Kidney (tissue), 14 donors: ENCODE data around the gene FUT1. TPM values are rescaled to one million over a fixed set of nuclear protein-coding genes. Genes with fewer than 3 reads are reported as not detected.
A peak's percentile ranks its signal among the peaks of the same experiment; 100 is the strongest.

Source experiments
- DNase-seq, 5 donors: peaks; one replicate each; pipeline ENCODE4 v3.0.0-alpha.2; 2013 to 2020
- FAIRE-seq: peaks from 2 replicates; lab custom pipeline; 2012; peaks lifted over from hg19 to GRCh38; lab: Jason Lieb, UNC
- H3K27ac ChIP-seq, 2 donors: one replicate each; pipeline ENCODE4 v1.7.0; 2013; ENCODE audit warnings: low read depth in 2 of 2, low read length in 2 of 2, inconsistent platforms in 1 of 2
- H3K27me3 ChIP-seq: one replicate; pipeline ENCODE4 v1.7.1; 2013; ENCODE audit warnings: low read length, inconsistent platforms; ENCODE audit not compliant: control insufficient read depth, insufficient read depth
- H3K36me3 ChIP-seq, 3 donors: one replicate each; pipeline versions ENCODE4 v1.7.0 to v1.7.1; 2013; ENCODE audit warnings: low read length in 3 of 3, control low read depth in 1 of 3, inconsistent platforms in 1 of 3; ENCODE audit not compliant: insufficient read depth in 3 of 3, control insufficient read depth in 2 of 3
- H3K4me1 ChIP-seq, 3 donors: one replicate each; pipeline versions ENCODE4 v1.7.0 to v1.7.1; 2013; ENCODE audit warnings: low read length in 3 of 3, inconsistent platforms in 1 of 3, low read depth in 1 of 3; ENCODE audit not compliant: control insufficient read depth in 2 of 3, insufficient read depth in 2 of 3
- H3K4me3 ChIP-seq, 3 donors: one replicate each; pipeline versions ENCODE4 v1.7.0 to v1.8.1; 2013; ENCODE audit warnings: low read length in 3 of 3, control low read depth in 1 of 3, inconsistent platforms in 1 of 3
- H3K9ac ChIP-seq, 3 donors: one replicate each; pipeline versions ENCODE4 v1.7.0 to v1.7.1; 2013; ENCODE audit warnings: low read length in 3 of 3, control low read depth in 1 of 3, inconsistent platforms in 1 of 3
- H3K9me3 ChIP-seq, 3 donors: one replicate each; pipeline versions ENCODE4 v1.7.0 to v1.7.1; 2013; ENCODE audit warnings: low read length in 3 of 3, control low read depth in 1 of 3, inconsistent platforms in 1 of 3; ENCODE audit not compliant: control insufficient read depth in 2 of 3, insufficient read depth in 1 of 3
- CTCF ChIP-seq: IDR thresholded peaks from 3 replicates; pipeline ENCODE4 v1.5.1; 2012; ENCODE audit warnings: mild to moderate bottlenecking, moderate library complexity, borderline replicate concordance; ENCODE audit not compliant: insufficient read depth; ENCODE audit errors: extremely low read depth
- intact Hi-C: fragments of 100-400 bp; cut with DNase I; formaldehyde crosslinking; loops from one replicate; pipeline ENCODE4 v1.11.1; 2022
- polyA plus RNA-seq: library from polyadenylated mRNA; stranded (reverse); fragments of 350-450 nt; fragmentation: Illumina TruSeq; extraction: RNeasy Lipid Tissue Mini Kit (QIAGEN cat#74804); gene quantifications from one replicate; pipeline ENCODE4 v1.2.3, GENCODE V29; 2014; ENCODE audit warnings: low read depth, low replicate concordance; ENCODE audit not compliant: insufficient read depth
- total RNA-seq: library from RNA; stranded (reverse); fragmentation: NEBNext Ultra II Directional; extraction: Animal tissue kit (Norgen Biotek cat#: 25700); gene quantifications from one replicate; pipeline ENCODE4 v1.2.1, GENCODE V29; 2021
- donor health status: control.
- donor health status: control.
- donor health status: control.
- donor health status: control.
- donor health status: control.
- donor health status: DM: yes; HTN: yes; CAD: no.
- donor health status: Normal renal cell carcinoma (clear cell type).

Gene FUT1
- total and polyA plus RNA-seq, 2 donors from 2014 or later, result 2.3 to 4.3 TPM

GRCh38 chr19:48760504-48761205, 8.2 kb upstream of the FUT1 start:
- Histone ChIP-seq H3K9me3 (no peaks in the 10 kb centered on the region), H3K9ac (no peak overlapping the region), H3K27me3 (no peaks in the 10 kb centered on the region), H3K36me3 (no peaks in the 10 kb centered on the region), H3K4me3 (no peak overlapping the region), H3K27ac (peak overlapping the region in 1 of 2 donors; percentile 60), H3K4me1 (no peaks in the 10 kb centered on the region)
- DNase-seq, result peak in 1 of 5 donors; percentile 30
- intact Hi-C loops, result no loop called here
- TF ChIP-seq CTCF, result no peak
- no peak for FAIRE-seq

- intact Hi-C loops, result no loop called here
- no peaks in the 10 kb centered on the region for H3K9me3 ChIP-seq
- H3K36me3 ChIP-seq, result no peaks in the 10 kb centered on the region
- no peak overlapping the region for H3K27ac ChIP-seq
- no peaks in the 10 kb centered on the region for H3K27me3 ChIP-seq
- no peak overlapping the region for H3K4me3 ChIP-seq
- peaks cover 0 to 3% (median 0%) of the 10 kb centered on the region in 3 donors for H3K4me1 ChIP-seq
- no peak for TF ChIP-seq CTCF
- no peak for FAIRE-seq
- DNase-seq, result peak in 2 of 5 donors; percentile 40 to 56
- no peak overlapping the region for H3K9ac ChIP-seq
Observed at GRCh38 chr19:48757741-48758144, 5.3 kb upstream of the FUT1 start.

GRCh38 chr19:48757089-48757675, 4.7 kb upstream of the FUT1 start:
- FAIRE-seq, result no peak
- TF ChIP-seq CTCF, result no peak
- Histone ChIP-seq H3K36me3 (no peaks in the 10 kb centered on the region), H3K27ac (no peak overlapping the region), H3K9ac (no peak overlapping the region), H3K4me1 (peaks cover 0 to 5% (median 0%) of the 10 kb centered on the region in 3 donors), H3K27me3 (peaks cover under 1% of the 10 kb centered on the region), H3K9me3 (no peaks in the 10 kb centered on the region), H3K4me3 (no peak overlapping the region)
- intact Hi-C loops, result no loop called here
- DNase-seq, result peak in 1 of 5 donors; percentile 38
